Transverse colon (tissue), 4 donors: ENCODE data around the gene OXCT1. TPM values are rescaled to one million over a fixed set of nuclear protein-coding genes. Genes with fewer than 3 reads are reported as not detected.

Experiments
- DNase-seq: peaks from one replicate; pipeline ENCODE4 v3.0.0-alpha.2; 2019
- H3K27ac ChIP-seq, 4 donors: fragments of 200-600 bp; sonication (generic); 2 replicates each; pipeline ENCODE4 v1.5.1; 2016 to 2018; ENCODE audit warnings: inconsistent platforms in 4 of 4
- H3K27me3 ChIP-seq: fragments of 200-600 bp; sonication (generic); 2 replicates; pipeline ENCODE4 v1.5.1; 2017; ENCODE audit warnings: inconsistent platforms
- H3K36me3 ChIP-seq, 4 donors: fragments of 200-600 bp; sonication (generic); 2 replicates each; pipeline ENCODE4 v1.5.1; 2017 to 2019; ENCODE audit warnings: inconsistent platforms in 4 of 4
- H3K4me1 ChIP-seq, 4 donors: fragments of 200-600 bp; sonication (generic); 2 replicates each; pipeline ENCODE4 v1.5.1; 2017 to 2020; ENCODE audit warnings: inconsistent platforms in 4 of 4
- H3K4me3 ChIP-seq, 4 donors: fragments of 200-600 bp; sonication (generic); 1 replicate in 1 of 4; 2 replicates in 3 of 4; pipeline versions ENCODE4 v1.5.1 to v1.6.1; 2017 to 2019; ENCODE audit warnings: inconsistent platforms in 4 of 4
- H3K9me3 ChIP-seq, 2 donors: fragments of 200-600 bp; sonication (generic); 2 replicates each; pipeline ENCODE4 v1.5.1; 2017 to 2019; ENCODE audit warnings: inconsistent platforms in 2 of 2
- EP300 ChIP-seq: sonication (generic); formaldehyde crosslinking; IDR thresholded peaks from one replicate; pipeline ENCODE4 v1.6.1; 2017; ENCODE audit warnings: antibody characterized with exemption, low read depth
- POLR2A ChIP-seq: fragments of 450-650 bp; IDR thresholded peaks from one replicate; pipeline ENCODE4 v1.6.1; 2016; ENCODE audit warnings: antibody characterized with exemption, mild to moderate bottlenecking, moderate library complexity
- POLR2AphosphoS5 ChIP-seq, 3 donors: sonication (generic); formaldehyde crosslinking; IDR thresholded peaks; one replicate each; pipeline ENCODE4 v1.6.1; 2016; ENCODE audit warnings: antibody characterized with exemption in 3 of 3
- WGBS, 2 donors: methylation state at CpG; one replicate each; pipeline ENCODE4 v1.1.5; 2018; ENCODE audit warnings: low coverage in 1 of 2; 5-methylcytosine and 5-hydroxymethylcytosine counted together
- in situ Hi-C, 4 donors: fragments of 200-750 bp; cut with MboI; loops; one replicate each; pipeline versions ENCODE4 v1.15.0 to v1.15.1; 2017; ENCODE audit warnings: low sequenced_read_pairs in 3 of 4, low pct_ligation_motif_present in 1 of 4, low pct_unique_long_range_greater_than_20kb in 1 of 4
- intact Hi-C: fragments of 100-400 bp; cut with DNase I; formaldehyde crosslinking; loops from one replicate; pipeline ENCODE4 v1.15.1; 2023; ENCODE audit warnings: low total_unique reads
- total RNA-seq, 4 donors: library from RNA; depleted of rRNA; stranded (reverse); fragments of >200 nt; gene quantifications; one replicate each; pipeline ENCODE4 v1.1.0, GENCODE V29; 2016
- TF ChIP-seq, protein P1 (sequence below), 5 experiments: fragments of 200-600 bp in 3 of 5; fragments of 450-650 bp in 2 of 5; sonication (generic) in 3 of 5; IDR thresholded peaks; 1 replicate in 2 of 5; 2 replicates in 3 of 5; pipeline ENCODE4 v1.5.1; 2016 to 2017; ENCODE audit warnings: antibody characterized with exemption in 5 of 5, inconsistent platforms in 3 of 5, mild to moderate bottlenecking in 2 of 5, moderate library complexity in 1 of 5

The OXCT1 gene
- total RNA-seq, 4 donors from 2014 or later: 7.4 to 12.7 (median 8.4) TPM

DNA sequence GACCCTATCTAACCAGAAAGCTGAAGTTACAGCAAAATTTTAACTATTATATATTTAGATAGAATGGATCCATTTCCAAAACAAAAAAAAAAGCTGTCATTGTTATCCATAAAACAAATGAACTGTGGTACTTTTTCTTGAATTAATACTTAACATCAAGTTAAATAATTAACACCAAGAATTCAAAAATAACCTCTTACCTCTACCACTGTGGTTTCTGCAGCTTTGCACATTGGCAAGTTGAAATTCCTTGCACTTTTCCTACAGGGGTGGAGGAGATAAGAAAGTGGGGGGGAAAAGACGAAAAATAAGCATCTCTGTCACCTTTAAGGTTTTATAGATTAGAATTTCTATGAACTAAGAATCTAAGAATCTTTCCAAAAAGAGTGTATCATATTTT, 30.0 kb downstream of the OXCT1 start:
- no peaks in the 10 kb centered on the region for H3K27me3 ChIP-seq
- 91 to 92% methylated on average over 1 of the region's 1 CpG for WGBS, 2 donors
- H3K27ac ChIP-seq: no peak overlapping the region
- no peak for DNase-seq
- H3K4me3 ChIP-seq: no peak overlapping the region
- intact Hi-C loops: no loop called here
- peaks cover 0 to 12% (median 6%) of the 10 kb centered on the region in 4 donors for H3K4me1 ChIP-seq
- no peaks in the 10 kb centered on the region for H3K9me3 ChIP-seq
- in situ Hi-C loops: loop anchor here in 3 of 4 donors (25.0 kb wide), 2 partner anchors 128 to 928 kb away; partner anchors contain the start of gene C7 (in 2 of the 3)
- H3K36me3 ChIP-seq: peaks cover 0 to 9% (median 0%) of the 10 kb centered on the region in 4 donors
- TF ChIP-seq EP300: no peak
- TF ChIP-seq POLR2A: no peak
- TF ChIP-seq POLR2AphosphoS5 (IDR thresholded peaks at IDR 0.05): no peak
- TF ChIP-seq, protein P1, sequence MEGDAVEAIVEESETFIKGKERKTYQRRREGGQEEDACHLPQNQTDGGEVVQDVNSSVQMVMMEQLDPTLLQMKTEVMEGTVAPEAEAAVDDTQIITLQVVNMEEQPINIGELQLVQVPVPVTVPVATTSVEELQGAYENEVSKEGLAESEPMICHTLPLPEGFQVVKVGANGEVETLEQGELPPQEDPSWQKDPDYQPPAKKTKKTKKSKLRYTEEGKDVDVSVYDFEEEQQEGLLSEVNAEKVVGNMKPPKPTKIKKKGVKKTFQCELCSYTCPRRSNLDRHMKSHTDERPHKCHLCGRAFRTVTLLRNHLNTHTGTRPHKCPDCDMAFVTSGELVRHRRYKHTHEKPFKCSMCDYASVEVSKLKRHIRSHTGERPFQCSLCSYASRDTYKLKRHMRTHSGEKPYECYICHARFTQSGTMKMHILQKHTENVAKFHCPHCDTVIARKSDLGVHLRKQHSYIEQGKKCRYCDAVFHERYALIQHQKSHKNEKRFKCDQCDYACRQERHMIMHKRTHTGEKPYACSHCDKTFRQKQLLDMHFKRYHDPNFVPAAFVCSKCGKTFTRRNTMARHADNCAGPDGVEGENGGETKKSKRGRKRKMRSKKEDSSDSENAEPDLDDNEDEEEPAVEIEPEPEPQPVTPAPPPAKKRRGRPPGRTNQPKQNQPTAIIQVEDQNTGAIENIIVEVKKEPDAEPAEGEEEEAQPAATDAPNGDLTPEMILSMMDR (IDR thresholded peaks at IDR 0.05): no peak

- 90 to 97% methylated on average over 2 to 3 of the region's 3 CpGs for WGBS, 2 donors
- no peak overlapping the region for H3K27ac ChIP-seq
- TF ChIP-seq POLR2A: no peak
- TF ChIP-seq EP300: no peak
- H3K4me3 ChIP-seq: no peak overlapping the region
- DNase-seq: no peak
- H3K27me3 ChIP-seq: no peaks in the 10 kb centered on the region
- in situ Hi-C loops (loop anchor here in 3 of 4 donors (25.0 kb wide), 2 partner anchors 125 to 925 kb away; partner anchors contain the start of gene C7 (in 2 of the 3)), intact Hi-C loops (no loop called here)
- H3K4me1 ChIP-seq: peaks cover 0 to 17% (median 6%) of the 10 kb centered on the region in 4 donors
- H3K36me3 ChIP-seq: peaks cover 0 to 18% (median 0%) of the 10 kb centered on the region in 4 donors
- H3K9me3 ChIP-seq: no peaks in the 10 kb centered on the region
These were observed 32.4 kb downstream of the OXCT1 start for GRCh38 chr5:41837793-41838192.

GRCh38 chr5:41835645-41836044, 34.6 kb downstream of the OXCT1 start:
- DNase-seq: no peak

DNA sequence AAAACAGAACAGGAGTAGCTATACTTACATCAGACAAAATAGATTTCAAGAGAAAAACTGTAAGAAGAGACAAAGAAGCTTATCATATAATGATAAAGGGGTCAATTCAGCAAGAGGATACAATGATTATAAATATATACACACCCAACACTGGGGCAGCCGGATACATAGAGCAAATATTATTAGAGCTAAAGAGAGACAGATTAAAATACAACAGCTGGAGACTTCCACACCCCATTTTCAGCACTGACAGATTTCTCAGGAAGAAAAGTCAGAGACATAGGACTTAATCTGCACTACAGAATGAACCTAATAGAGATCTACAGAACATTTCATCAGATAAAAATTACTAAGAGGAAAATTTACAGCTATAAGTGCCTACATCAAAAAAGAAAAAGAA, 35.7 kb downstream of the OXCT1 start:
- 56 to 67% methylated on average over 1 of the region's 1 CpG for WGBS, 2 donors
- H3K27ac ChIP-seq: no peak overlapping the region
- intact Hi-C loops (no loop called here), in situ Hi-C loops (loop anchor here in 3 of 4 donors (25.0 kb wide), 2 partner anchors 122 to 922 kb away; partner anchors contain the start of gene C7 (in 2 of the 3))
- H3K4me1 ChIP-seq: peaks cover 0 to 17% (median 6%) of the 10 kb centered on the region in 4 donors
- H3K4me3 ChIP-seq: no peak overlapping the region
- DNase-seq: no peak
- H3K27me3 ChIP-seq: no peaks in the 10 kb centered on the region
- H3K36me3 ChIP-seq: peaks cover 0 to 26% (median 0%) of the 10 kb centered on the region in 4 donors
- TF ChIP-seq EP300: no peak
- no peak for TF ChIP-seq POLR2AphosphoS5 (IDR thresholded peaks at IDR 0.05)
- TF ChIP-seq, protein P1 (IDR thresholded peaks at IDR 0.05): no peak
- TF ChIP-seq POLR2A: no peak
- H3K9me3 ChIP-seq: no peaks in the 10 kb centered on the region

More at GRCh38 chr5:41835645-41836044, 34.6 kb downstream of the OXCT1 start:
- in situ Hi-C loops: loop anchor here in 3 of 4 donors (25.0 kb wide), 2 partner anchors 123 to 923 kb away; partner anchors contain the start of gene C7 (in 2 of the 3)
- no peaks in the 10 kb centered on the region for H3K27me3 ChIP-seq
- H3K36me3 ChIP-seq: peaks cover 0 to 26% (median 0%) of the 10 kb centered on the region in 4 donors
- intact Hi-C loops: no loop called here
- H3K4me3 ChIP-seq: no peak overlapping the region
- peak overlapping the region in 2 of 4 donors; percentile 1 to 35 for H3K27ac ChIP-seq
- no peaks in the 10 kb centered on the region for H3K9me3 ChIP-seq
- TF ChIP-seq POLR2AphosphoS5 (IDR thresholded peaks at IDR 0.05) (peak in 1 of 3 donors; percentile 40), EP300 (no peak)
- H3K4me1 ChIP-seq: peaks cover 0 to 17% (median 6%) of the 10 kb centered on the region in 4 donors
- 40 to 67% methylated on average over 1 to 3 of the region's 3 CpGs for WGBS, 2 donors

DNA sequence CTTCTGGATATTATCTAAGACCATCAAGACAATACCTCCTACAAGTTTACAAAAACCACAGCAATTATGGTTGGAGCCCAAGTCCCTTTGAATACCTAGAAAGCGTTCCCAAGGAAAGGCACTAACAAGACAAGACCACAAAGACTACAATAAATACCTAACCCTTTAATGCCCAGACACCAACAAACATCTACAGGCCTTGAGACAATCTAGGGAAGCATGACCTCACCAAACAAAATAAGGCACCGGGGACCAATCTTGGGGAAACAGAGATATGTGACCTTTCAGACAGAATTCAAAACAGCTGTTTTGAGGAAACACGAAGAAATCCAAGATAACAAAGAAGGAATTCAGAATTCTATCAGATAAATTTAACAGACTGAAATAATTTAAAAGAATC, 37.8 kb downstream of the OXCT1 start:
- 94% methylated on average over 3 of the region's 3 CpGs for WGBS, 2 donors
- H3K36me3 ChIP-seq: peaks cover 0 to 17% (median 0%) of the 10 kb centered on the region in 4 donors
- no peaks in the 10 kb centered on the region for H3K9me3 ChIP-seq
- in situ Hi-C loops: loop anchor here in 3 of 4 donors (25.0 kb wide), 2 partner anchors 120 to 920 kb away; partner anchors contain the start of gene C7 (in 2 of the 3)
- no peaks in the 10 kb centered on the region for H3K27me3 ChIP-seq
- no peak for DNase-seq
- H3K4me1 ChIP-seq: peaks cover 0 to 17% (median 6%) of the 10 kb centered on the region in 4 donors
- intact Hi-C loops: no loop called here
- H3K4me3 ChIP-seq: no peak overlapping the region
- no peak for TF ChIP-seq POLR2AphosphoS5 (IDR thresholded peaks at IDR 0.05)
- TF ChIP-seq, protein P1 (IDR thresholded peaks at IDR 0.05): no peak
- no peak for TF ChIP-seq POLR2A
- TF ChIP-seq EP300: no peak
- no peak overlapping the region for H3K27ac ChIP-seq
